Immature natural killer cell (primary cell): ENCODE measurements around the gene CERS1. TPM values are rescaled to one million over a fixed set of nuclear protein-coding genes. Genes with fewer than 3 reads are reported as not detected.
A peak's percentile ranks its signal among the peaks of the same experiment; 100 is the strongest.
"Not testable (repeated sequence)": the region's sequence is repeated elsewhere in the genome, so short reads cannot be mapped to it uniquely, and the experiment has no call there.

Experiments used
- DNase-seq, 3 donors: peaks; one replicate each; pipeline ENCODE4 v3.0.0; 2022; ENCODE audit warnings: mixed read lengths in 1 of 3
- H3K27ac Mint-ChIP-seq, 6 donors: one replicate each; pipeline ENCODE4 v1.8.0; 2020; ENCODE audit warnings: mixed read lengths in 6 of 6, mild to moderate bottlenecking in 5 of 6, inconsistent platforms in 4 of 6, moderate library complexity in 3 of 6
- H3K27me3 Mint-ChIP-seq, 3 donors: one replicate each; pipeline ENCODE4 v1.8.0; 2020 to 2021; ENCODE audit warnings: low read depth in 3 of 3, mild to moderate bottlenecking in 3 of 3, mixed read lengths in 3 of 3, moderate library complexity in 3 of 3, inconsistent platforms in 1 of 3
- H3K36me3 Mint-ChIP-seq, 3 donors: one replicate each; pipeline ENCODE4 v1.8.0; 2020; ENCODE audit warnings: mixed read lengths in 3 of 3, inconsistent platforms in 2 of 3, mild to moderate bottlenecking in 2 of 3
- H3K4me1 Mint-ChIP-seq, 2 donors: one replicate each; pipeline ENCODE4 v1.8.0; 2020; ENCODE audit warnings: inconsistent platforms in 2 of 2, mild to moderate bottlenecking in 2 of 2, mixed read lengths in 2 of 2, moderate library complexity in 1 of 2
- H3K4me3 Mint-ChIP-seq, 5 donors: one replicate each; pipeline ENCODE4 v1.8.0; 2020; ENCODE audit warnings: mild to moderate bottlenecking in 5 of 5, mixed read lengths in 5 of 5, inconsistent platforms in 3 of 5, moderate library complexity in 3 of 5
- H3K9me3 Mint-ChIP-seq, 6 donors: one replicate each; pipeline ENCODE4 v1.8.0; 2020; ENCODE audit warnings: mild to moderate bottlenecking in 6 of 6, mixed read lengths in 6 of 6, inconsistent platforms in 4 of 6, moderate library complexity in 3 of 6
- polyA plus RNA-seq, 3 donors: library from polyadenylated mRNA; unstranded; fragments of 300-500 nt; fragmentation: Illumina TruSeq; gene quantifications; one replicate each; pipeline ENCODE4 v1.2.3, GENCODE V29; 2021

The CERS1 gene
- polyA plus RNA-seq, 3 donors from 2014 or later, result not detected

DNA sequence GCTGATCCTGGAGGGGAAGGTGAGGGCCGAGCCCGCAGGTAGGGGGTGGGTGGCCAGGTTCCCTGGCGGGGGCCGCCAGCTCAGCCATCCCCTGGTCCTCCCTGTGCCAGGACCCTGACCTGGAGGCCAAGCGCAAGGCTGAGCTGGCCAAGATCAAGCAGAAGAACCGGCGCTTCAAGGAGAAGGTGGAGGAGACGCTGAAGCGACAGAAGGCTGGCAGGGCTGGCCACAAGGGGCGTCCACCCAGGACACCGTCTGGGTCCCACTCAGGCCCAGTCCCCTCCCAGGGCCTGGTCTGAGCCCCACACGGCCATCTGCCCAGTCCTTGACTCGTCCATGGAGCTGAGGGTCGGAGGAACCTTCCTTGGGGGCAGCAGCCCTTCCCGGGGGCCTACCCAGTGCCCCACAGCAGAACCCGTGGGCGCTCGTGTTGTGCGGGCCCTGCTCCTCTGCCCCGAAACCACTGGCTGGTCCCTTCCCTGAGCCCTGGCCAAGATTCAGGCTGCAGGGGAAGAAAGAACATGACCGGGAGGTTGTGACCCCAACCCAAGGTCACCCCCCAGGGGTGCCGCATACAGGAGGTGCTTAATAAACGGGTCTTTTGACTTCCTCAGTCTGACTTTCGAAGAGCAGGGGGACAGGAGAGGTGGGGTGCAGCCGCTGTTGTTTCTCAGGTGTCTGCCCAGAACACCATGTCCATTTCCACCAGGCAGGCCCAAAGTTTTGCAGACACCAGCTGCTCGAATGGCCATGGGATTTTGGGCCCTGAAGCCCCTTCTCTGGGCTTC, 32.3 kb upstream of the CERS1 start:
- Mint-ChIP-seq H3K9me3 (no peaks in the 10 kb centered on the region), H3K4me3 (no peak overlapping the region), H3K36me3 (peaks cover 4 to 15% (median 6%) of the 10 kb centered on the region in 3 donors), H3K27ac (no peak overlapping the region), H3K4me1 (peaks cover 5 to 6% of the 10 kb centered on the region in 2 donors), H3K27me3 (peaks cover 1 to 5% (median 1%) of the 10 kb centered on the region in 3 donors)
- no peak for DNase-seq

DNA sequence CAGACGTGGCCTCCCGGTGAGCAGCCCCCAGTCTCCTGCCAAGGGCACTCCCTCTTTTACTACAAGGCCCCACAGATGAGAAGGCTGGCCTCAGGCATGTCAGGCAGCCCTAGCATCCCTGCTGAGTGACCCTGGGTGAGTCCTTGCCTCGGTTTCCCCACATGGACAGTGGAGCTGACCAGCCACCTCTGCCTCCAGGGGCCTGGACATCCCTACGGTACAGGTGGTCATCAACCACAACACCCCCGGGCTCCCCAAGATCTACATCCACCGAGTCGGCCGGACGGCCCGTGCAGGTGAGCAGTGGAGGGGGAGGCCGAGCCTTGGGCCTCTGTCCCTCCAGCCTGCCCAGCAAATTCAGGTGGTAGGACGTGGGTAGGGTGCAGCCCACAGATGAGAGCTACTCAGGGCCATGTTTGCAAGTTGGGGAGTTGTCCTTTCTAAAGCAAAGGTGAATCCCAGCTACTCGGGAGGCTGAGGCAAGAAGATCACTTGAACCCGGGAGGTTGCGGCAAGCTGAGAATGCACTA, 28.8 kb upstream of the CERS1 start:
- Mint-ChIP-seq H3K27me3 (peaks cover 0 to 2% (median 0%) of the 10 kb centered on the region in 3 donors), H3K4me3 (peak overlapping the region in 1 of 5 donors; percentile 21), H3K36me3 (peaks cover 4 to 18% (median 6%) of the 10 kb centered on the region in 3 donors), H3K4me1 (peaks cover 12 to 13% of the 10 kb centered on the region in 2 donors), H3K27ac (peak overlapping the region in 1 of 6 donors; percentile 58), H3K9me3 (no peaks in the 10 kb centered on the region)
- DNase-seq, result no peak

GRCh38 chr19:18922228-18922985, 26.4 kb upstream of the CERS1 start:
- Mint-ChIP-seq H3K4me3 (no peak overlapping the region), H3K27ac (no peak overlapping the region), H3K27me3 (peaks cover 0 to 9% (median 4%) of the 10 kb centered on the region in 3 donors), H3K4me1 (peaks cover 30 to 36% of the 10 kb centered on the region in 2 donors), H3K9me3 (no peaks in the 10 kb centered on the region), H3K36me3 (peaks cover 4 to 18% (median 6%) of the 10 kb centered on the region in 3 donors)
- no peak for DNase-seq

DNA sequence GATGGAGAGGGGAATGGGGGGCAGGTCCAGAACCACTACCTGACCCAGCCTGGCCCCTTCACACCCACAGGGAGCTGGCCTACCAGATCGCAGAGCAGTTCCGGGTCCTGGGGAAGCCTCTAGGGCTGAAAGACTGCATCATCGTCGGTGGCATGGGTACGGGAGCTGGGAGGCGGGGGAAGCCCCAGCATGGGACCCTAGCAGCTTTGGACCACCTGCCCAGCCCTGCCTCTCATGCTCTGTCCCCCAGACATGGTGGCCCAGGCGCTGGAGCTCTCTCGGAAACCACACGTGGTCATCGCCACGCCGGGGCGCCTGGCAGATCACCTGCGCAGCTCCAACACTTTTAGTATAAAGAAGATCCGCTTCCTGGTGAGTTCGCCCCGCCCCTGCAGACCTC, 25.6 kb upstream of the CERS1 start:
- Mint-ChIP-seq H3K9me3 (no peaks in the 10 kb centered on the region), H3K36me3 (peaks cover 4 to 14% (median 6%) of the 10 kb centered on the region in 3 donors), H3K27ac (no peak overlapping the region), H3K4me3 (peak overlapping the region in 3 of 5 donors; percentile 10 to 73 (median 72)), H3K4me1 (peaks cover 36 to 43% of the 10 kb centered on the region in 2 donors), H3K27me3 (peaks cover 0 to 10% (median 4%) of the 10 kb centered on the region in 3 donors)
- DNase-seq, result no peak

- Mint-ChIP-seq H3K4me1 (peaks cover 44 to 48% of the 10 kb centered on the region in 2 donors), H3K36me3 (peaks cover 4 to 8% (median 6%) of the 10 kb centered on the region in 3 donors), H3K27ac (peak overlapping the region in 4 of 6 donors; percentile 63 to 99 (median 96)), H3K9me3 (no peaks in the 10 kb centered on the region), H3K4me3 (peak overlapping the region; percentile 80 to 99 (median 94)), H3K27me3 (peaks cover 0 to 10% (median 4%) of the 10 kb centered on the region in 3 donors)
- no peak for DNase-seq
Measured at GRCh38 chr19:18920400-18920799, 24.4 kb upstream of the CERS1 start.

GRCh38 chr19:18919900-18920214, 23.9 kb upstream of the CERS1 start:
- H3K36me3 Mint-ChIP-seq, result peaks cover 4 to 8% (median 6%) of the 10 kb centered on the region in 3 donors
- H3K9me3 Mint-ChIP-seq, result no peaks in the 10 kb centered on the region
- peak overlapping the region; percentile 63 to 99 (median 96) for H3K27ac Mint-ChIP-seq
- peaks cover 0 to 10% (median 4%) of the 10 kb centered on the region in 3 donors for H3K27me3 Mint-ChIP-seq
- H3K4me3 Mint-ChIP-seq, result peak overlapping the region; percentile 80 to 99 (median 94)
- H3K4me1 Mint-ChIP-seq, result peaks cover 46 to 48% of the 10 kb centered on the region in 2 donors
- DNase-seq, result no peak

DNA sequence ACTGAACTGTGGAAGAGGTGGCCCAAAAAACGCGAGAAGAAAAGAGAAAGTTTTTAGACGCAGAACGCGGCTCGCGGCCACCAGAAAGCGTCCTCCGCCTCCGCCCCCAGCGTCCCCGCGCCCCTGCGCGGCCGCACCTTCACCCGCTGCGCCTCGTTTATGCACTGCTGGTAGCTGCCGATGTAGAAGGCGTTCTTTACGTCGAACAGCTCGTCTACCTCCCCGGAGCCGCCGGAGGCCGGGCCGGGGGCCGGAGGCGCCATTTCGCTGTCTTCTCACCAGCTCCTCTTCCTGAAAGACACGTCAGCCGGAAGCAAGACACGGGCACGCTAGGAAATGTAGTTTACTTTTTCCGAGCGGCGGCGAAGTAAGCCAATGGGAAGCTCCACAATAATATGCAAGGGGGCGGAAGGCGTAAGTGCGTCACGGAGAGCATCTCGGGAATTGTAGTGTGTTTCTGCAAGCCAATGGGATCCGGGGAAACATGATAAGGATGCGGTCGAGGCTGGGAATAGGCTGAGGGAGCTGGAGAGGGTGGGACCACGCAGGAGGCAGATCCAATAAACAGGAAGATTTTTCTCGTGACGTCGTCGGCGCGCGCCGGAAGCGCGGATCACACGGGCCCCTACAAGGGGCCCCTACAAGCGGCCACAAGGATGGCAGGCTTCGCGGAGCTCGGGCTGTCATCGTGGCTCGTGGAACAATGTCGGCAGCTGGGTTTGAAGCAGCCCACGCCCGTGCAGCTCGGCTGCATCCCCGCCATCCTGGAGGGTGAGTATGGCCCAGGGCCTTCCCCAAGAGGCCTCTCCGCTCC, 23.3 kb upstream of the CERS1 start, which contains the start of the genes COPE and DDX49:
COPE (minus strand) TSS at position 302 of the 814 bp plus-strand sequence; CDS start at position 263, 39 bp downstream.
DDX49 (plus strand) TSS at position 630 of the 814 bp plus-strand sequence; CDS start at position 657, 27 bp downstream.
- H3K9me3 Mint-ChIP-seq, result no peaks in the 10 kb centered on the region
- H3K4me3 Mint-ChIP-seq, result peak within 1 kb of the TSS; percentile 80 to 99 (median 94)
- peaks cover 0 to 12% (median 4%) of the 10 kb centered on the region in 3 donors for H3K27me3 Mint-ChIP-seq
- peaks cover under 1 to 4% (median 2%) of the 10 kb centered on the region in 3 donors for H3K36me3 Mint-ChIP-seq
- peak; percentile 98 for DNase-seq
- peaks cover 46 to 48% of the 10 kb centered on the region in 2 donors for H3K4me1 Mint-ChIP-seq
- peak within 1 kb of the TSS; percentile 63 to 99 (median 96) for H3K27ac Mint-ChIP-seq

- Mint-ChIP-seq H3K27me3 (peaks cover 0 to 12% (median 6%) of the 10 kb centered on the region in 3 donors), H3K4me1 (peaks cover 49 to 61% of the 10 kb centered on the region in 2 donors), H3K4me3 (peak overlapping the region; percentile 57 to 97 (median 80)), H3K27ac (peak overlapping the region in 5 of 6 donors; percentile 39 to 86 (median 66))
- DNase-seq, H3K9me3 Mint-ChIP-seq, H3K36me3 Mint-ChIP-seq: not testable (repeated sequence)
Measured at GRCh38 chr19:18917593-18917992, 21.6 kb upstream of the CERS1 start.

GRCh38 chr19:18915639-18916038, 19.7 kb upstream of the CERS1 start:
- peaks cover 0 to 15% (median 6%) of the 10 kb centered on the region in 3 donors for H3K27me3 Mint-ChIP-seq
- peaks cover 0 to 3% (median 3%) of the 10 kb centered on the region in 3 donors for H3K36me3 Mint-ChIP-seq
- peaks cover 45 to 56% of the 10 kb centered on the region in 2 donors for H3K4me1 Mint-ChIP-seq
- no peaks in the 10 kb centered on the region for H3K9me3 Mint-ChIP-seq
- peak overlapping the region in 3 of 6 donors; percentile 40 to 64 (median 49) for H3K27ac Mint-ChIP-seq
- peak overlapping the region in 1 of 5 donors; percentile 25 for H3K4me3 Mint-ChIP-seq
- peak in 2 of 3 donors; percentile 20 to 35 for DNase-seq

GRCh38 chr19:18913466-18913865, 17.5 kb upstream of the CERS1 start:
- Mint-ChIP-seq H3K4me3 (no peak overlapping the region), H3K27ac (no peak overlapping the region), H3K36me3 (peaks cover 0 to 7% (median 6%) of the 10 kb centered on the region in 3 donors), H3K9me3 (no peaks in the 10 kb centered on the region), H3K4me1 (peaks cover 26 to 36% of the 10 kb centered on the region in 2 donors), H3K27me3 (peaks cover 2 to 7% (median 3%) of the 10 kb centered on the region in 3 donors)
- DNase-seq, result no peak

DNA sequence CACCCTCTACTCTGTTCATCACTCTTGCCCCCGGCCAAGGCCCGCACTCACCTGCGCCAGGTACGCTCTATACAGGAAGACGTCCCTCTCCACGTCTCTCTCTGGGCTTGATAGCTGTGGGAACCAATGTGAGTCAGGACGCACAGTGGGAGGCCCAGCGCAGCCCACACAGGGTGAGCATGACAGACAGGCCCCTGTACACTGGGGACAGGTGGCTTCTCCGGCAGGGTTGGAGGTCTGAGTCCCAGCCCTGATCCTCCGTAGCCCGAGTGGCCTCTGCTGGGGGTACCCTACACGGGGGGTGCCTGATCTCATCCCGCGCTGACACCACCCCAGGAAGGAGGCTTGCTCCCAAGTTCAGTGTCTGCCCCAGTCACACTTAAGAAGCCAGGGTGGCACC, 17.0 kb upstream of the CERS1 start:
- Mint-ChIP-seq H3K27me3 (peaks cover 2 to 7% (median 3%) of the 10 kb centered on the region in 3 donors), H3K4me3 (no peak overlapping the region), H3K36me3 (peaks cover 0 to 7% (median 6%) of the 10 kb centered on the region in 3 donors), H3K9me3 (no peaks in the 10 kb centered on the region), H3K4me1 (peaks cover 22 to 31% of the 10 kb centered on the region in 2 donors), H3K27ac (no peak overlapping the region)
- DNase-seq, result no peak

DNA sequence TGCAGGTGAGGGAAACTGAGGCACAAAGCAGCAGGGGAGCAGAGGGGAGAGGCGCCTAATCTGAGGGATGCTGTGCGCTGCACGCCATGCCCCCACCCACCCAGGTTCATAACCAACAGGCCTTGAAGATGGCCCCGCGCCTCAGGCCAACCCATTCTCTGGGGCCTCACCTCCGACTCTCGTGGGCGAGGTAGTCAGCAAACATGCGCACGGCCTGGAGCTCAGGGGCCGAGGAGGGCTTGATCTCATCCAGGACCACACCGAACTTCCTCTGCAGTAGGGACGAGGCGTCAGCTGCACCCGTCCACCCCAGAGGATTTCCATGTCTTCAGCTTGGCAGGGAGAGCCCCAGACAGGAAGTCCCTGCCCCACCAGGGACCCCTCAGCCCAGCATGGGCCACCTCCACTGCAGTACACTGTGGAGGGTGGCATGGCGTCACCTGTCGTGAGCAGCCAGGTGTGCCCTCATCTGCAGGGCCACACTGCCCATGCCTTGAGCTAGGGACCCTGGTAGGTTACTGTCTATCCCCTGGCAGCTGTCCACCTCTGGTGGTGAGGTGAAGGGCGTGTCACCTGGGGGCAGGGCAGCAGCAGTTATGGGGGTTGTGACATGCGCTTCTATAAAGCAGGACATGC, 15.0 kb upstream of the CERS1 start:
- Mint-ChIP-seq H3K36me3 (peaks cover 0 to 7% (median 6%) of the 10 kb centered on the region in 3 donors), H3K27me3 (peaks cover 2 to 5% (median 3%) of the 10 kb centered on the region in 3 donors), H3K27ac (peak overlapping the region in 1 of 6 donors; percentile 58), H3K4me3 (no peak overlapping the region), H3K4me1 (peaks cover 9 to 18% of the 10 kb centered on the region in 2 donors), H3K9me3 (no peaks in the 10 kb centered on the region)
- no peak for DNase-seq
